CD4-positive, CD25-positive, alpha-beta regulatory T cell (primary cell): ENCODE measurements around the gene RBFOX1. TPM values are rescaled to one million over a fixed set of nuclear protein-coding genes. Genes with fewer than 3 reads are reported as not detected.
A peak's percentile ranks its signal among the peaks of the same experiment; 100 is the strongest.

Experiments
- ATAC-seq, 2 donors: fragments of 150-1000 bp; cut with Tn5 transposase; one replicate each; pipeline ENCODE4 v1.10.0; 2021; ENCODE audit warnings: low read depth in 2 of 2, moderate number of reproducible peaks in 2 of 2, moderate library complexity in 1 of 2
- DNase-seq, 3 donors: peaks; one replicate each; pipeline versions ENCODE4 v3.0.0 to v3.0.0-alpha.2; 2012 to 2022; ENCODE audit warnings: mixed read lengths in 1 of 3
- H3K27ac ChIP-seq: one replicate; pipeline ENCODE4 v1.7.0; 2013; ENCODE audit warnings: mild to moderate bottlenecking, low read length; ENCODE audit not compliant: insufficient read depth, poor library complexity, severe bottlenecking
- H3K27me3 ChIP-seq: one replicate; pipeline ENCODE4 v1.7.0; 2013; ENCODE audit warnings: low read length; ENCODE audit not compliant: control insufficient read depth, insufficient read depth
- H3K36me3 ChIP-seq: one replicate; pipeline ENCODE4 v1.7.0; 2013; ENCODE audit warnings: mild to moderate bottlenecking, low read length, moderate library complexity; ENCODE audit not compliant: control insufficient read depth, insufficient read depth
- H3K4me1 ChIP-seq: 2 replicates; pipeline ENCODE4 v1.7.0; 2013; ENCODE audit warnings: mild to moderate bottlenecking, low read length; ENCODE audit not compliant: insufficient read depth, control insufficient read depth, poor library complexity, severe bottlenecking
- H3K4me3 ChIP-seq: one replicate; pipeline ENCODE4 v1.7.0; 2013; ENCODE audit warnings: low read depth, mild to moderate bottlenecking, low read length, moderate library complexity
- H3K9me3 ChIP-seq, 2 experiments: 1 replicate in 1 of 2; 2 replicates in 1 of 2; pipeline ENCODE4 v1.7.0; 2013; ENCODE audit warnings: low read length in 2 of 2, mild to moderate bottlenecking in 1 of 2, moderate library complexity in 1 of 2; ENCODE audit not compliant: control insufficient read depth in 2 of 2
- H3K27ac Mint-ChIP-seq, 3 donors: one replicate each; pipeline ENCODE4 v1.8.0; 2020 to 2022; ENCODE audit warnings: mild to moderate bottlenecking in 3 of 3, mixed read lengths in 3 of 3, moderate library complexity in 2 of 3
- H3K27me3 Mint-ChIP-seq: one replicate; pipeline ENCODE4 v1.8.0; 2022; ENCODE audit warnings: mild to moderate bottlenecking, mixed read lengths
- H3K36me3 Mint-ChIP-seq: one replicate; pipeline ENCODE4 v1.8.0; 2020; ENCODE audit warnings: mixed read lengths
- H3K4me1 Mint-ChIP-seq, 4 donors: one replicate each; pipeline ENCODE4 v1.8.0; 2020 to 2022; ENCODE audit warnings: mixed read lengths in 4 of 4, mild to moderate bottlenecking in 1 of 4
- H3K4me3 Mint-ChIP-seq, 4 donors: one replicate each; pipeline ENCODE4 v1.8.0; 2020 to 2022; ENCODE audit warnings: mild to moderate bottlenecking in 4 of 4, mixed read lengths in 4 of 4, moderate library complexity in 3 of 4
- H3K9me3 Mint-ChIP-seq, 7 donors: one replicate each; pipeline ENCODE4 v1.8.0; 2020 to 2022; ENCODE audit warnings: mixed read lengths in 7 of 7, mild to moderate bottlenecking in 3 of 7, moderate library complexity in 2 of 7
- polyA plus RNA-seq, 4 donors: library from polyadenylated mRNA; unstranded; fragments of 300-500 nt; fragmentation: Illumina TruSeq; gene quantifications; one replicate each; pipeline ENCODE4 v1.2.3, GENCODE V29; 2021
- total RNA-seq: library from RNA; stranded (reverse); gene quantifications from one replicate; pipeline ENCODE4 v1.2.3, GENCODE V29; 2022

RBFOX1 gene
- total and polyA plus RNA-seq, 5 donors from 2014 or later, result not detected

DNA sequence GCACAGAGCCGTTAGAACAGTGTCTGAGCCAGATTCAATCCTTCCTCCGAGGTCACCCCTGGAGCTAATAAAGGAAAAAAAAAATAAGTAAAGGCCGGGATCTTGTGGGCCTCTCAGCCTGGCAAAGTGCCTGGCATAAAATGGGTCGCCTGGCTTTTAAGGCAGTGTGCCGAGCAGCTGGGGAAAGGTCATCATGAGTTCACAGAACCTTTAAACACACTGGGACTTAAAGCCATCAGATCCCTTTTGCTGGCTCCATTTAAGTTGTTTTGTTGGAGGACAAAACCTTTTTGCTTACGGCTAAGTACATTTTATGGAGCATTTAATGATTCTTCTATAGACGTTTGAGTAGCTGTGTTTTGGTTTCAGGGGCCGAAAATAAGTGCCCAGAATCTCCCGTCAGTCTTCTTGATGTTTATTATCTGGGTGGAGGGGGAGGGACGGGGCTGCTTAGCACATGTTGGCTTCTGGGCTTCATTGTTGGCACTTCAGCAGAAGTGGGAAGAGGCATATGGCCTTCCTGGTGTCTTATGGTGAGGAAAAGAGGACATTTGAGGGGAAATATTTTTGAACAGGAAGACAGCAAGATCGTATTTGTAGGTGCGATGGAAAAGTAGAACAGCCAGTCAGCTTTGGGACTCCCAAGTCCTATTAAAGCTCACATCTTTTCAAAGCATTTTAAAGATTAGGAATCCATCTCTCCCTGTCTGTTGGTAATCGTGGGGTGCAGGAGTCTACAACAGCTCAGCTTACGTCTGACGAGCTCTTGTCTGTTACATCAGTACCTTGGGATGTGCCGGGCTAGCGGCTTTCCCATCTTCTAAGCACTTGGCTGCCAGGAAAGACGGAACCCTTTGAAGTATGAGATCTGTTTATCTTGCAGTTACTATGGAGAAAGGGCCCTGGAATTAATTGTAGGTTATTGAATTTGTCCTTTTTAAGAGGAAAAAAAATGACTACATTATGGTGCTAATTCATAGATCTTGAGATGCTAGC, 31.1 kb downstream of the RBFOX1 start:
- Mint-ChIP-seq H3K36me3 (no peaks in the 10 kb centered on the region), H3K27ac (no peak overlapping the region), H3K27me3 (no peaks in the 10 kb centered on the region), H3K9me3 (peaks cover 1 to 14% (median 6%) of the 10 kb centered on the region in 7 donors), H3K4me1 (no peaks in the 10 kb centered on the region), H3K4me3 (no peak overlapping the region)
- no peak for DNase-seq
- Histone ChIP-seq H3K36me3 (no peaks in the 10 kb centered on the region), H3K4me1 (no peaks in the 10 kb centered on the region), H3K27ac (no peak overlapping the region), H3K9me3 (peaks cover 6 to 7% of the 10 kb centered on the region in 2 experiments), H3K4me3 (no peak overlapping the region), H3K27me3 (no peaks in the 10 kb centered on the region)
- no peak for ATAC-seq

DNA sequence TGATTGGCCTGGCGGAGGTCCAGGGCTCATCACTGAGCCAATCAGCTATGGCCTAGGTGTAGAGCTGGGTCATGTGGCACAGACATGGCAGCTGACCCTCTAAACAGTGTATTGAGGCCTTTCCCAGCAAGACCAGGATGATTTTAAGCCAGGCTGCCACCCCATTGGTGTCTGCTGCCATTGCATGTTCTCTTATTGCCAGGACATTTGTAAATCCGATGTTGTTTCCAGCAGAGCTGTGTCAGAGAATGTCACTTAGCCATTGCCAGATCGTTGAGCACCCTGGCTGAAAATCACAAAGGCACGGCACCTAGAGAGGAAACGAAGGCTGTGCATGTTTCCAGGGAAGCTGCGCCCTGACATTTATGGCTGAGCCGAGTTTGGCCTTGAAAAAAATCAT, 33.4 kb downstream of the RBFOX1 start:
- Histone ChIP-seq H3K4me1 (no peaks in the 10 kb centered on the region), H3K4me3 (no peak overlapping the region), H3K36me3 (no peaks in the 10 kb centered on the region), H3K9me3 (peaks cover 6 to 7% of the 10 kb centered on the region in 2 experiments), H3K27ac (no peak overlapping the region), H3K27me3 (no peaks in the 10 kb centered on the region)
- ATAC-seq (no peak), DNase-seq (no peak)
- peaks cover 1 to 25% (median 9%) of the 10 kb centered on the region in 7 donors for H3K9me3 Mint-ChIP-seq
- H3K4me3 Mint-ChIP-seq, result no peak overlapping the region
- no peak overlapping the region for H3K27ac Mint-ChIP-seq
- H3K4me1 Mint-ChIP-seq, result no peaks in the 10 kb centered on the region
- H3K27me3 Mint-ChIP-seq, result no peaks in the 10 kb centered on the region
- no peaks in the 10 kb centered on the region for H3K36me3 Mint-ChIP-seq

DNA sequence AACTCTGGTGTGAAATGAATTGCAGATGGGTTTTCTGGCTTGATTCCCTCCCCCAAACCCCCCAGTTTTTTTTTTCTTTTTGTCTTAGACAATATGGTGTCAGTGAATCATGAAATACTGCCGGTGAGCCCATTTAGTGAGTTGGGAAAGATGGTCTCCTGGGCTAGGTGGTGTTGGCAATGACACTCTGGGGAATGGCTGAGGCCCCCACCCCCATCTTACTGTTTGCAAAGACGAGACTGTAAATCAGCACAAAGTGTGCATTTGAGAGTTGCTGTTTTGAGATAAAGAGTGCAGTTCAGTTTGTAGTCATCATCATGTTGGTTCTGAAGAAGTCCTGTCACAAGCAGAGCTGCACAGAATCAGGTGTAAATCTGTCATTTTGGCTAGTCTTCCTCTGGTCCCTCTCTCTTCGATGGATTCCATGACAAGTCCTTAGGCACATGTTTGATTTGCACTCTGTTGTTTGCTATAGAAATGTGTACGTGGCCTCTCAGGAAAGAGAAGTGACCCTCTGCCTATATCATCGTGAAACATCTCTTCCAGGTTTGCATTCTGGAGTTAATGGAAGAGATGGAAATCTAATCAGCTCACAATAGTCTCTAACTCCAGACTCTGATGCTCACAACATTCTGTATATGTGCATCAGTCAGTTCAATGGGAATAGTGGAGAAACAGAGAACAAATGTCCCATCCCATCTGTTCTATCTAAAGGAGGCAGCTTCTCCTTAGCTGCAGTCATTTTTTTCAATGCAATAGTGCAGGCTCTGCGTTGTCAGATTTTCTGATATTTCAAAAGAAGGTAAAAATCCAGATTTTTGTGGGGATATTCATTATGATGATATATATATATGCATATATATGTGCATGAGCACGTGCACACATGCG, 34.6 kb downstream of the RBFOX1 start:
- no peak overlapping the region for H3K27ac Mint-ChIP-seq
- H3K9me3 Mint-ChIP-seq, result peaks cover 1 to 26% (median 9%) of the 10 kb centered on the region in 7 donors
- Histone ChIP-seq H3K9me3 (peaks cover 6 to 7% of the 10 kb centered on the region in 2 experiments), H3K27ac (no peak overlapping the region), H3K27me3 (no peaks in the 10 kb centered on the region), H3K4me3 (no peak overlapping the region), H3K4me1 (no peaks in the 10 kb centered on the region), H3K36me3 (no peaks in the 10 kb centered on the region)
- no peak overlapping the region for H3K4me3 Mint-ChIP-seq
- ATAC-seq (no peak), DNase-seq (no peak)
- no peaks in the 10 kb centered on the region for H3K27me3 Mint-ChIP-seq
- no peaks in the 10 kb centered on the region for H3K4me1 Mint-ChIP-seq
- no peaks in the 10 kb centered on the region for H3K36me3 Mint-ChIP-seq

DNA sequence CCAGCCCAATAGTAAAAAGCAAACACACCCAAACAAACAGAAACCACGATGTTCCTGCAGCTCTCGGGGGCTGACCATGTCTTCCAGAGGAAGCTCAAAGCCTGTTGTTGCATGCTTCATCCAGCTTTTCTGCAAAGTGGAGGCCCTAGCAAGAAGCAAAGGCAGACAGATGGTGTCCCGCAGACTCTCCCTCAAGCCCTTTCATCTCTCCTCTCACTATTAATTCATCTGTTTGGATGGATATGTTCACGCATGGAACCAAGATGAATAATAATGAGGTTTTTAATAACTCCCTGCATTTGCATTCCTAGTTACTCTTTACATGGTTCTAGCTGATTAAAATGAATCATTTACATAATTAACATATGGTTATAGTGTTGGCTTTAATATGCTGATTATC, 36.6 kb downstream of the RBFOX1 start:
- Histone ChIP-seq H3K4me1 (no peaks in the 10 kb centered on the region), H3K27ac (no peak overlapping the region), H3K4me3 (no peak overlapping the region), H3K36me3 (no peaks in the 10 kb centered on the region), H3K9me3 (peaks cover 3 to 4% of the 10 kb centered on the region in 2 experiments), H3K27me3 (no peaks in the 10 kb centered on the region)
- peaks cover 6 to 22% (median 8%) of the 10 kb centered on the region in 7 donors for H3K9me3 Mint-ChIP-seq
- no peaks in the 10 kb centered on the region for H3K36me3 Mint-ChIP-seq
- H3K27ac Mint-ChIP-seq, result no peak overlapping the region
- no peaks in the 10 kb centered on the region for H3K4me1 Mint-ChIP-seq
- no peak overlapping the region for H3K4me3 Mint-ChIP-seq
- ATAC-seq, result no peak
- no peaks in the 10 kb centered on the region for H3K27me3 Mint-ChIP-seq
- DNase-seq, result no peak

DNA sequence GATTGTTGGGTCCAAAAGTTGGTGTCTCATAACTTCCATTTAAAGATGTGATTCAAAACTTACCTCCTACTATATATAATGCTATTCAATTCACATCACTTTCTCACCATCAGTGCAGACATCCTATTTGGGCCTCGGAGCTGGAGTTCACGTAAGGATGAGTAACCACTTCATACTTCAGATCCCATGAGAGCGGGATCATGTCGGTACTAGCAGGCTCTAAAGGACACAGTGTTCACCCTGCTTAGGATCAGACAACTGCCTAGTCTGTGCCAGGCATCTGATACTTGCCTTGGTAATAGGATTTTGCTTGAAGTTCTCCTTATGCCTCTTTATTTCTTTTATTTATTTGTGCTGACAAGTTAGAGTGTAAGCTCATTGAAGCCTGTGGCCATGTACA, 39.5 kb downstream of the RBFOX1 start:
- peak overlapping the region in 1 of 4 donors; percentile 81 for H3K4me3 Mint-ChIP-seq
- Histone ChIP-seq H3K27me3 (no peaks in the 10 kb centered on the region), H3K36me3 (no peaks in the 10 kb centered on the region), H3K4me3 (no peak overlapping the region), H3K9me3 (no peaks in the 10 kb centered on the region), H3K4me1 (no peaks in the 10 kb centered on the region), H3K27ac (no peak overlapping the region)
- H3K36me3 Mint-ChIP-seq, result no peaks in the 10 kb centered on the region
- no peaks in the 10 kb centered on the region for H3K4me1 Mint-ChIP-seq
- H3K27me3 Mint-ChIP-seq, result no peaks in the 10 kb centered on the region
- H3K27ac Mint-ChIP-seq, result no peak overlapping the region
- H3K9me3 Mint-ChIP-seq, result peaks cover 1 to 12% (median 8%) of the 10 kb centered on the region in 7 donors
- no peak for DNase-seq
- ATAC-seq, result no peak

DNA sequence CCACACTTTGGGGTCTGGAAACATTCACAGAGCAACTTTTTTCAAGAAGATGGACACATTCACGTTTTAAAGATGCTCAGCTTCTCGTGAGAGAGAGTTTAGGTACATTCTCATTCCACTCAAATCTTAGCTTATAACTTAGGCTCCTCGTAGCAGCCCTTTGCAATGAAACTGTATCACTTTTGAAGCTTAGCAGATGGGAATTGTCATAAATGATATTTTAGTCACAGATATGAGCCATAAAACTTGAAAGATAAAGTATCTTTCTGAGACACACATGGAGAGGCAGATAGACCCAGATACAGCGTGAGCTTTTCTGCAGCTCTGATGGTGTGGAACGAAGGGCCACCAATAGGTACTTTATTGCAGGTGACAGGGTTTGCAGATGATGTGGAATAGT, 41.1 kb downstream of the RBFOX1 start:
- Mint-ChIP-seq H3K9me3 (peaks cover 0 to 16% (median 9%) of the 10 kb centered on the region in 7 donors), H3K4me3 (no peak overlapping the region), H3K36me3 (no peaks in the 10 kb centered on the region), H3K27ac (no peak overlapping the region), H3K4me1 (no peaks in the 10 kb centered on the region), H3K27me3 (no peaks in the 10 kb centered on the region)
- no peak overlapping the region for H3K27ac ChIP-seq
- no peak for ATAC-seq
- no peaks in the 10 kb centered on the region for H3K27me3 ChIP-seq
- no peak overlapping the region for H3K4me3 ChIP-seq
- no peaks in the 10 kb centered on the region for H3K9me3 ChIP-seq
- no peaks in the 10 kb centered on the region for H3K36me3 ChIP-seq
- H3K4me1 ChIP-seq, result no peaks in the 10 kb centered on the region
- DNase-seq, result no peak

DNA sequence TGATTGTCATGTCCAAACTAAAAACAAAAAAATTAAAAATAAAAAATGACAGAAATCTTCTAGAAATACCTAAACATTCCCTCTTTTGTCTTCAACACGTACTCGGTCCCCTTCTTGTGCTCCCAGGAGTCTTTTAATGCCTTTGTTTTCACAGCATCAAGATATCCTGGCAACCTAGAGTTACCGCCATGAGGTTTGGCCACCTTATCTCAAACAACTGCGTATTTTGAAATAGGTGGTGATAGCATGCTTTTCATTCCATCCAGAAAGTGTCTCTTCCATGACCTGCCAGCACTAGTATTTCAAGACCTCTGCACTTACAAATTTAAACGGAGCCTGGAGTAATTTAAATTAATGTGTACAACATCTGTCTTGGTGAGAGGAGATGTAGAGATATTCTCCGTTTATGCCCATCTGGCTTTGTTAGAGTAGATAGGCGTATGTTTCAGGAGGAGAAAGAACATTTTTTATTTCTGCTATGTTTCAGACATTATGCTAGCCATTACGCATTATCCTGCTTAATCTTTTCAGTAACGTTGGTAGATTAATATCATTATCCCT, 42.0 kb downstream of the RBFOX1 start:
- Histone ChIP-seq H3K4me3 (no peak overlapping the region), H3K36me3 (no peaks in the 10 kb centered on the region), H3K27me3 (no peaks in the 10 kb centered on the region), H3K27ac (no peak overlapping the region), H3K4me1 (no peaks in the 10 kb centered on the region), H3K9me3 (no peaks in the 10 kb centered on the region)
- no peaks in the 10 kb centered on the region for H3K27me3 Mint-ChIP-seq
- no peak overlapping the region for H3K27ac Mint-ChIP-seq
- peaks cover 0 to 14% (median 9%) of the 10 kb centered on the region in 7 donors for H3K9me3 Mint-ChIP-seq
- DNase-seq, result no peak
- H3K4me1 Mint-ChIP-seq, result no peaks in the 10 kb centered on the region
- no peak for ATAC-seq
- H3K36me3 Mint-ChIP-seq, result no peaks in the 10 kb centered on the region
- H3K4me3 Mint-ChIP-seq, result no peak overlapping the region
